Muscle of leg (tissue), 11 donors: ENCODE measurements around the gene OTOGL. TPM values are rescaled to one million over a fixed set of nuclear protein-coding genes. Genes with fewer than 3 reads are reported as not detected.

ENCODE experiments used
- DNase-seq: peaks from one replicate; pipeline ENCODE4 v3.0.0; 2013
- H3K27ac ChIP-seq: one replicate; pipeline ENCODE4 v1.5.1; 2013; ENCODE audit warnings: mild to moderate bottlenecking, low read length, control low read depth
- H3K27me3 ChIP-seq: one replicate; pipeline ENCODE4 v1.6.1; 2013; ENCODE audit warnings: low read length; ENCODE audit not compliant: control insufficient read depth, insufficient read depth
- H3K36me3 ChIP-seq: one replicate; pipeline ENCODE4 v1.6.1; 2013; ENCODE audit warnings: low read length; ENCODE audit not compliant: control insufficient read depth, insufficient read depth
- H3K4me1 ChIP-seq: one replicate; pipeline ENCODE4 v1.6.1; 2013; ENCODE audit warnings: low read length; ENCODE audit not compliant: control insufficient read depth, insufficient read depth
- H3K4me3 ChIP-seq: one replicate; pipeline ENCODE4 v1.5.1; 2013; ENCODE audit warnings: low read length, control low read depth
- H3K9me3 ChIP-seq: replicated peaks from 2 replicates; pipeline ENCODE4 v1.6.1; 2013; ENCODE audit warnings: low read depth, low read length; ENCODE audit not compliant: control insufficient read depth
- whole genome bisulfite sequencing: methylation state at CpG from one replicate; pipeline ENCODE4 v1.1.5; 2013; ENCODE audit warnings: missing lambda C conversion rate; ENCODE audit not compliant: insufficient coverage; 5-methylcytosine and 5-hydroxymethylcytosine counted together
- polyA plus RNA-seq, 8 donors: library from polyadenylated mRNA; unstranded; fragments of 120-200 nt; gene quantifications; one replicate each; pipeline versions ENCODE4 v1.2.1 to v1.2.3, GENCODE V29; 2013; ENCODE audit warnings: inconsistent platforms in 1 of 8, low replicate concordance in 1 of 8; ENCODE audit not compliant: insufficient read length in 8 of 8, insufficient read depth in 1 of 8
- total RNA-seq: library from RNA; stranded (reverse); fragments of 120-200 nt; gene quantifications from one replicate; pipeline ENCODE4 v1.2.4, GENCODE V29; 2013

The OTOGL gene
- total and polyA plus RNA-seq, 9 donors = 0.16 to 0.47 (median 0.39) TPM

DNA sequence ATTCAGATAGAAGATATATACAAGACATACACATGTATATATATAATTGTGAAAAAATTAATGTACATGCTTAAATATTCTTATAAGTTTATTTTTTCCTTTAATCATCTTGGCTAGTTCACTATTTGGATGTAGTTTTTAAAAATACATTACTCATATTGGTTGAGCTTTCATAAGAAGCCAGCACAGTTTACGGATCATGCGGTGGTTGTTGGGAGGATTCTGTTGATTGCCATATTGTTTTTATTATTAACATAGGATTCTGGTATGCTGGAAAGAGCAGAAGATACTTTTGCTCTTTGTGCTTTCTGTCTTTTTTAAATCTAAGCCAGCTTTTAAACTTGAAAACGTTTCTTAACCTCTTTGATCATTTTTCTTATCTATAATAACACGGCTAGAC lies 163.4 kb downstream of the OTOGL start:
- Histone ChIP-seq H3K36me3 (no peaks in the 10 kb centered on the region), H3K27ac (no peak overlapping the region), H3K4me1 (no peaks in the 10 kb centered on the region), H3K4me3 (no peak overlapping the region), H3K27me3 (no peaks in the 10 kb centered on the region), H3K9me3 (no peaks in the 10 kb centered on the region)
- DNase-seq = no peak
- WGBS = no CpG with 5 or more reads among the region's 4 CpGs

DNA sequence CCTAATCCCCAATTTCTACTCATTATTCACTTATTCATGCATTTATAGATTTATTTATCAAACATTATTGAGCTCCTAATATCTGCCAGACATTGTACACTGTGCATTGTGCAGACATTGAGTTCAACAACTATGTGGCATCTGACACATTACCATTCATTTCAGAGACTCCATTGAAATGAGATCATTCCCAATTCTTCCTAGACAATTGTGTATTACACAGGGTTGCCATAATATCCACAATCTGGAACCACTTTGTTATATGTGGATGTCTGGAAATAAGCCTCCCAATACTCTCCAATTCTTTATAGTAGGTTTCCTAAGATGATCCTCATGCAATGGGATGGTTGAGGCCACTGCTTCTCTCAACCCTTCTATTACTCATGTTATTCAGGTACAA lies 165.0 kb downstream of the OTOGL start:
- DNase-seq = no peak
- Histone ChIP-seq H3K36me3 (no peaks in the 10 kb centered on the region), H3K4me3 (no peak overlapping the region), H3K27me3 (no peaks in the 10 kb centered on the region), H3K4me1 (no peaks in the 10 kb centered on the region), H3K9me3 (no peaks in the 10 kb centered on the region), H3K27ac (no peak overlapping the region)

DNA sequence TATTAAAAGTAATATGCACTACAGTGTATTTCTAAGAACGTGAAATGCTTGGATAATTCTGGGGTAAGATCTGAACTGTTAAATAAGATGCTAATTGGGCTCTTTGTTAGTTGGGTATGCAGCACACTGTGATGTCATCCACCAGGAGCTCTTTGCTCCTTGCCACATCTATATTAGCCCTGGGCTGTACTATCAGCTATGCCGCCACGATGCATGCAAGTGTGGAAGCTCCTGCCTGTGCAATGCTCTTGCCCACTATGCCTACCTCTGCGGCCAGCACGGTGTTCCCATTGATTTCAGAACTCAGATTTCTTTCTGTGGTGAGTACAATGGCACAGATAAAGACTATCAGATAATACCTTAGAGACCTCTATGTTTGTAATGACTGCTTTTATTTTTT lies 165.6 kb downstream of the OTOGL start:
- WGBS = no CpG with 5 or more reads among the region's 5 CpGs
- Histone ChIP-seq H3K4me3 (no peak overlapping the region), H3K36me3 (no peaks in the 10 kb centered on the region), H3K27me3 (no peaks in the 10 kb centered on the region), H3K9me3 (no peaks in the 10 kb centered on the region), H3K27ac (no peak overlapping the region), H3K4me1 (no peaks in the 10 kb centered on the region)
- DNase-seq = no peak

DNA sequence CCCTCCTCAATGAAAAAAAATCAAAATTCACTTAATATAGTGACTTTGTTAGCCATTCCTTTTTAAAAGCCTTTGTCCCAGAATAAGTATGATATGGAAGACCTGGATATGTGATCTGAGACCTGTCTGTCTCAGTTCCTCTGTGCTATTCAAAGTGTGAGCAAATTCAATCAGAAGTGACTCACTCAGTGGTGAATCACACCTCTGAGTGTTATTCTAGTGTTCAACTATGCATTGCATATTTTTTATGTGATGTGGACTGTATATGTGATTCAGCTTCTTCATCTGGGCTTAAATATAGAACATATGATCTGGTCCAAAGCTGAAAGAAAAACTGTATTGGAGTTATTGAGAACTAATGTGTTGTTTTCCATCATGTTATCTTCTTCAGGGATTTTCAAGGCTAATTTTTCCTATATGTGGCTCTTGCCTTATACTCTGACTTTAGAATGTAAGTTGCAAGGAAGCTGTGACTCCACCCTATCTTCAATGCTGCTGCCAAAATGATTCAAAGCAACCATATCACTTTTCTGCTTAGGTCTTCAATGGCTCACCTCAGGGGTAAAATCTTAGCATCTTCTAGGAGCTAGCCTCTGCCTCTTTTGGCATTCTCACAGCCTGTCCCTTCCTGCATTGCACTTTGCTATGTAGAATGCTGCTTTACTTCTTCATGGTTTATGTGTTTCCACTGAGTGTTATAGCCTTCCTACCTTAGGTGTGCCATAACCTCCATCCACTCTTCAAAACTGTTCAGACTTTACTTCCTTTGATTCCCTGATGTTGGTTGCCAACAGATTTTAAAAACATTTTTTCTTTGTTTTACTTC lies 169.8 kb downstream of the OTOGL start:
- DNase-seq = peak; percentile 13
- H3K36me3 ChIP-seq = no peaks in the 10 kb centered on the region
- no peaks in the 10 kb centered on the region for H3K4me1 ChIP-seq
- H3K27me3 ChIP-seq = no peaks in the 10 kb centered on the region
- H3K9me3 ChIP-seq = no peaks in the 10 kb centered on the region
- no peak overlapping the region for H3K27ac ChIP-seq
- no peak overlapping the region for H3K4me3 ChIP-seq

DNA sequence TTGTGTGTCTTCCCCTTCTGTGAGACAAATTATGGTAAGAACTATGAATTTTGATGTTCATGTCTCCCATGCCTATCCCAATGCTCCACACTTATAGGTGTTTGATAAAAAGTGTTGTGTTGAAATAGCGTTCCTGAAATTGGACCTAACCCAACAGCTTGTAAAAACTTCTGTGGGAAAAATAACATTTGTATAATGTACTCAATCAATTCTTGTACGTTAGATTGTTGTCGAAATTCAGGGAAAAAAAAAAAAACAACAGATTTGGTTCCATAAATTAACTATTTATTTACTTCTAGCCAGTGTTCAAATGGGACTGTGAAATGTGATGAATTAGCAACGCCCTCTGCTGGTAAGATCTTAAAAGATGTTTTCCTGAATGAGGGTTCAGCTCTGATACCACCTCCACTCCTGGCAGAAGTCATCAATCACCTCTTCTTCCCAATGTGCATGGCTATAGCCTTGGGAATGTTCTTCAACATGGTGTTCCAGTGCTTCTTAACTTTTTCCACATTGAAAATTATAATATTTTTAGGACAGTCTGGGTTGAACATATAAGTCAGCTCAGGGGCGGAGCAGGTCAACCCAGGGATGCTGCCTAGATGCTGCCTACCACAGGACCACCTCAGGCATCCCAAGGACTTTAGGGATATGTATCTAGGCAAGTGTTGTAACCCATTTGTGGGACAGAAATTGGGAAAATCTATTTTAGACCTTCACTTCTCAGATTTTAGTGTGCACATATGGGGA lies 170.6 kb downstream of the OTOGL start:
- peak; percentile 64 for DNase-seq
- Histone ChIP-seq H3K27me3 (no peaks in the 10 kb centered on the region), H3K4me1 (no peaks in the 10 kb centered on the region), H3K9me3 (no peaks in the 10 kb centered on the region), H3K27ac (no peak overlapping the region), H3K36me3 (no peaks in the 10 kb centered on the region), H3K4me3 (no peak overlapping the region)
- WGBS = no CpG with 5 or more reads among the region's 5 CpGs

DNA sequence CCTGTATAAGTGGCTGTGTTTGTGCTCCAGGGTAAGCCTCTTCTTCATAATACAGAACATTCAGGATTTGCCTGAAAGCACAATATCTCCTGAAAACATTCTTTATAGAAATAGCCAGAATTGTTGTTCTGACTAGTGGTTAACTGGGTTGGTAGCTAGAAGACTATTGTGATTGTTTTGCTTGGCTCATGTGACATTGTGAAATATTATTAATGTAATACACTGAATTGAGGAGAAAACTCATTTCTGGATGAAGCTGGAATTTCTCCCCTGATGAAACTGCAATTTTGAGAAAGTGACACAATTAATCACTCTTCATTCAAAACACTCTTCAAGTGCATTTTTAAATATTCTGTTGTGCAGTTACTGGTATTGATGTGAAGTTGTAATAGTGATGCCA lies 172.4 kb downstream of the OTOGL start:
- H3K36me3 ChIP-seq = no peaks in the 10 kb centered on the region
- no peak overlapping the region for H3K27ac ChIP-seq
- H3K9me3 ChIP-seq = no peaks in the 10 kb centered on the region
- H3K4me1 ChIP-seq = no peaks in the 10 kb centered on the region
- H3K27me3 ChIP-seq = no peaks in the 10 kb centered on the region
- no peak for DNase-seq
- H3K4me3 ChIP-seq = no peak overlapping the region

DNA sequence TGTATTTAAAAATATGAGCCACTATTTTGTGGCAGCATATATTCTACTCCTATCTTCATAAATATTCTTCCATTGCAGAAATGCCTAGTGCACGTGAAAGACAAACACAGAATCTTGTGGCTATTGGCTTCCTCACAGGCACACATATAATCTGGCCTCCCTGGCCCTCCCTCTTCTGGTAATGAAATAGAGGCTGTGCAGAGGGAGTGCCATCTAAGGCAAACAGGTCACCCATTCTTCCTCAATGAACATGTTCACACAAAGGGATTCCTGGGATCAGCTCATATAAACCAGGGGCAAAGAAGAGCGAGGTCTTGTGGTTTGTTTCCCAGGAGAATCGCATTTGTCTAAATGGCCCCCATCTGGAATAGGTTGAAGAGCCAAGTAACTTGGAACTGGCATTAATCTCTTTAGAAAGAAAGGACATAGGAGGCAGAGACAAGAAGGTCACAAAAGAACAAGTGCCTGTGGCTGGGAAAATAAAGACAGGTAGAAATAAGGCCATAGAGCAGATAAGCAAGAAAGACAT lies 173.1 kb downstream of the OTOGL start:
- Histone ChIP-seq H3K27me3 (no peaks in the 10 kb centered on the region), H3K9me3 (no peaks in the 10 kb centered on the region), H3K27ac (no peak overlapping the region), H3K36me3 (no peaks in the 10 kb centered on the region), H3K4me3 (no peak overlapping the region), H3K4me1 (no peaks in the 10 kb centered on the region)
- 42% methylated on average over 3 of the region's 3 CpGs for WGBS
- DNase-seq = no peak

DNA sequence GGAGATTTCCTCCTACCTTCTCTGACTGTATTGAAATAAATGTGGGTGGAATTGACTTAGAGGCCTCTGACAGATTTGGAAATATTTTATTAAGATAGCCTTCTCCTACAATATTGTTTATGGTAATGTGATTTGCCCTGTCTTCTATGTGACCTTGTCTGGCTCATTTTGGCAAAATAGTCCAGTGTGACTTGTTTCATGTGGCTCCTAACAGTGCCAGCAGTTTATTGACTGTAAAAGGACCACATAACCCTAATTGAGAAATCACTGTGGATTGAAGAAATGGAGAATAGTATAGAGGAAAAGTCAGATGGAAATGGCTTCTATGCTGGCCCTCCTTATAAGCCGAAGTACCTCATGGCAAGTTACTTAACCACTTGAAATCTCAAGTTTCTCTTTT lies 173.8 kb downstream of the OTOGL start:
- no peaks in the 10 kb centered on the region for H3K4me1 ChIP-seq
- H3K36me3 ChIP-seq = no peaks in the 10 kb centered on the region
- H3K27ac ChIP-seq = no peak overlapping the region
- H3K27me3 ChIP-seq = no peaks in the 10 kb centered on the region
- no peaks in the 10 kb centered on the region for H3K9me3 ChIP-seq
- H3K4me3 ChIP-seq = no peak overlapping the region
- WGBS = no CpG with 5 or more reads among the region's 1 CpG
- DNase-seq = no peak

DNA sequence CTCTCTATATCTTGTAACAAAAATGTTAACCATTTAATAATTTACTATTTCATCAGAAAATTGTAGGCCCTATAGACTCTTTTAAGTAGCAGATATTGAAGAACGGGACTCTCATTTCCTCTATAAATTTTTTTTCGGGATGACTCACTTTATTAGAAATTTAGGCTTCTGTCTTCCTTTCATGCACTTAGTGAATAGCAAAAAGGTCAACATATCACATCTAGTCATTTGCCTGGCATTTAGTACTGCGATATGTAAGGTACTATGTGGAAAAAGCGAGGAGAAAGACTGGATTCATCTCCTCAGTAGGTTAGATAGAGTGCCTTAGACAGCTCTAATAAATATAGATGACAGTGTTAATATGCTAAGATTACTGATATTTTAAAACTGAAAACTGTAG lies 178.4 kb downstream of the OTOGL start:
- no peaks in the 10 kb centered on the region for H3K4me1 ChIP-seq
- no peaks in the 10 kb centered on the region for H3K36me3 ChIP-seq
- no CpG with 5 or more reads among the region's 4 CpGs for WGBS

DNA sequence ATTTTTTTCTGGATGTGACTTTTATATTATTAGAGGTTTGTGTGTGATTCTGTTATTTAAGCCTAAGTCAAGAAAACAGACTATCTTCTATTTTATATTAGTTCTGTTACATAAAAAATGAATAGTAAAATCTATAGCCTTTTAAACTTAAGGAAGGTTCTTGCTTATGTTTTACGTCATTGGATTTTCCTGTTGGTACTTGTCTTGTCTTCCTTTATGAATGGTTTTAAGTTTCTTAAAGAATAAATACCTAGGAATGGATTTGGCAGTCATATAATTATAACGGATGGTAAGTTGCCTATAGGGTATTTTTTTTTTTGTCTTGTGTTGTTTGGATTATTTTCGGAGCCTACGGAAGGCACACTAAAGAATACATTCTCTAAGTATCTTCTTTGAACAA lies 182.9 kb downstream of the OTOGL start:
- WGBS = no CpG with 5 or more reads among the region's 4 CpGs
- Histone ChIP-seq H3K4me3 (no peak overlapping the region), H3K36me3 (no peaks in the 10 kb centered on the region), H3K27me3 (no peaks in the 10 kb centered on the region), H3K4me1 (no peaks in the 10 kb centered on the region), H3K27ac (no peak overlapping the region), H3K9me3 (no peaks in the 10 kb centered on the region)
- DNase-seq = no peak

More for the DNA sequence above, 178.4 kb downstream of the OTOGL start:
- Histone ChIP-seq H3K27me3 (no peaks in the 10 kb centered on the region), H3K9me3 (no peaks in the 10 kb centered on the region), H3K27ac (no peak overlapping the region), H3K4me3 (no peak overlapping the region)
- DNase-seq = no peak
